Anterior cingulate cortex (tissue), 58 donors: Measurements from ENCODE around the gene IMMP1L.

Experiments used
- DNase-seq, 58 donors: peaks; one replicate each; lab custom pipeline; 2025; lab: John Stamatoyannopoulos, UW

The IMMP1L gene

DNA sequence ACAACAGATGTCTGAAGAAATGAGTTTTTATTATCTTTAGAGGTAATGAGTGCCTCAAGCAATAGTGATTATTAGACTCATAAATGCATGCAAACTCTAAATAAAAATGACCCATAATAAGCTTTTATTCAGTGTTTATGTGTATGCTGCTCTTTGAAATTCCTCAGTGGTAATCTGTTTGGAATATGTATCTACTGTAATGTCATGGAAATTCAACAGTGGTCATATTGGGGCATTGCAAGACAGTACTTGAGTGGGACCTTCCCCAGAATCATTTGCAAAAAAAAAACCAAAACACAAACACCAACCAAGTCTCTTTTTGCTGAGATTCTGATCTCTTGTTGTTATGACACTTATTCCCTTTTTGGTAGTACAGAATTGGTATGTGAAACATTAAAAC is 104.8 kb downstream of the IMMP1L start:
- DNase-seq: no peak

DNA sequence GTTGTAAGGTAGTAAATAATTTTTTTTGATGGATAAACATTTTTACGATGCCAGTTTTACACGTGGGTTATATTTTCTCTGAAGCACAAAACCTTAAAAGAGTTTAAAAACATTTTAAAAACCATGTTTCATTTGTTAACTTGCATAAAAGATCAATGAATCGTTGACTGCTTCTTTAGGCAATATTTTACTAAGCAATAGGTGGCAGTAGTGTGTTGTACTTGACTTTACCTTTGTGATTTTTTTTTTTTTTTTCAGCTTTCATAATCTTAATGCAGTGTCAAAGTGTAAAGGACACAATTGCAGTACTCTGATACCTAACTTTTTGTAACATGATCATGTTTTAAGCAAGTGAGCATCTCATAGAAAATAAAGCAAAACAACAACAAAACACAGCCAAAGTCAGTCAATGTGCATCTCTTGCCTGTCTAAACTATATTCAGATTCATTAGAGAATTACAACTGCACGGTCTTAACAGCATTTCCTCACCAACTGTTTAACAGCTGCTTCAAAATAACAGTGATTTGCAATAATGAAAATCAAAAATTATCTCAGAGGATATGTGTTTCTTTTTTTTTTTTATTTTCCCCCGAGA is 112.1 kb downstream of the IMMP1L start:
- no peak for DNase-seq

DNA sequence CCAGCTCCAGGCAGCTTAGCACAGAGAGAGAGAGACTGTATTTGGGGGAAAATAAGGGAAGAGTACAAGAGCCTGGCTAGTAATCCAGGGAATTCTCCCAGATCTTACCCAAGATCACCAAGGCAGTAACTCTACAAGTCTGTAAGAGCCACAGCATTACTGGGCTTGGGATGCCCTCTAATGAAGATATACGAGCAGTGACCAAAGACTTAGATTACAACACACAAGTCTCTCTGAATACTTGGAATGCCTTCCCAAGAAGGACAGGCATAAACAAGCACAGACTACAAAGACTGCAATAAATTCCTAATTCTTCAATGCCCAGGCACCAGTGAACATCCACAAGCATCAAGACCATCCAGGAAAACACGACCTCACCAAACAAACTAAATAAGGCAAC is 122.0 kb downstream of the IMMP1L start:
- no peak for DNase-seq

DNA sequence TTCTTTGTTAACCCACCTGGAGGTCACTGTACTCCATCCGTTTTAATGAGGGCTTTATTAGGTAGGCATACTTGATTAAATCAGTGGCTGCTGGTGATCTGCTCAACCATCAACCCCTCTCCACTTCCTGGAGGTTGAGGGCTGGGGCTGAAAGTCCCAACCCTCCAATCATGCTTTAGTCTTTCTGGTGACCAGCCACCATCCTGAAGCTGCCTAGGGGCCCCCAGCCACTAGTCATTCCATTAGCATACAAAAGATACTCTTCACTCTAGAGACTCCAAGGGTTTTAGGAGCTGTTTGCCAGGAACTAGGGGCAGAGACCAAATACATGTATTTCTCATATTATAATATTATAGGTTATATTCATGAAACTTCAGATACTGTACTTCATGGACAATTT is 126.3 kb downstream of the IMMP1L start:
- DNase-seq: no peak
